ENCODE results near the gene CRMP1.

The CRMP1 gene

DNA sequence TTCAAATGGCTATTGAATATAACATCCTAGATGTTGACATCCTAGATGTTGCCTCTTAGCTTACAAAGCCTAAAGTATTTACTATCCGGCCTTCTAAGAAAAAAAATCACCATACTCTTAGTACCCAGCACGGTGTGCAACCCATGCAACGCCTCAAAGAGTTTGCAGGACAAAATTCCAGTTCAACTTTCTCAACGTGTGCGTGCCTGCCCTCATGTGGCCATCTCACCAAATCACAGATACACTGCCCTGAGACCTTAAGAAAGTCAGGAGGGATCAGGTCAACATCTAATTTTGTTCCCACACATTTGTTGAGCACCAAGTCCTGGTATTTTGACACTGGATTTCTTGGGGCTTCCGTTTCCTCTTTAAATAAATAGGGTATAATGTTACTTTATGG, 68.3 kb downstream of the CRMP1 start:
- H3K79me2 ChIP-seq (ENCODE audit: control insufficient read depth, insufficient read depth, low read length): no peaks in the 10 kb centered on the region
- H3K56ac ChIP-seq (ENCODE audit: low read length): no peak overlapping the region
- DNase-seq: peak; percentile 46
- no peak overlapping the region for H3K27ac ChIP-seq (ENCODE audit: low read depth, low read length)
- no peak overlapping the region for H3K4ac ChIP-seq (ENCODE audit: low read depth, low read length)
- no peak overlapping the region for H2BK15ac ChIP-seq (replicated peaks; ENCODE audit: low read depth)
- H3K4me2 ChIP-seq (ENCODE audit: low read length): no peak overlapping the region
- H4K5ac ChIP-seq (ENCODE audit: low read length): no peak overlapping the region
- no peaks in the 10 kb centered on the region for H3K79me1 ChIP-seq (ENCODE audit: low read length)
- no peak overlapping the region for H2AK5ac ChIP-seq (ENCODE audit: low read length)
- H2BK5ac ChIP-seq (ENCODE audit: low read length): no peak overlapping the region
- WGBS (ENCODE audit: extremely low coverage, insufficient coverage, low lambda C conversion rate): no CpG with 5 or more reads among the region's 6 CpGs
- no peaks in the 10 kb centered on the region for H3K27me3 ChIP-seq (ENCODE audit: insufficient read depth, low read length, poor library complexity)
- H2BK120ac ChIP-seq (ENCODE audit: low read depth, low read length): no peak overlapping the region
- H3K4me3 ChIP-seq (ENCODE audit: low read length): no peak overlapping the region
- H3K9ac ChIP-seq (ENCODE audit: low read length): no peak overlapping the region
- no peaks in the 10 kb centered on the region for H3K4me1 ChIP-seq (ENCODE audit: control insufficient read depth, low read depth, low read length)
- H3K36me3 ChIP-seq (ENCODE audit: control insufficient read depth, insufficient read depth, low read length): peaks cover 11% of the 10 kb centered on the region
- no peak overlapping the region for H3K23ac ChIP-seq (ENCODE audit: low read length)
- no peak overlapping the region for H3K18ac ChIP-seq (ENCODE audit: low read length)
- no peak overlapping the region for H4K8ac ChIP-seq (ENCODE audit: low read depth, low read length)

DNA sequence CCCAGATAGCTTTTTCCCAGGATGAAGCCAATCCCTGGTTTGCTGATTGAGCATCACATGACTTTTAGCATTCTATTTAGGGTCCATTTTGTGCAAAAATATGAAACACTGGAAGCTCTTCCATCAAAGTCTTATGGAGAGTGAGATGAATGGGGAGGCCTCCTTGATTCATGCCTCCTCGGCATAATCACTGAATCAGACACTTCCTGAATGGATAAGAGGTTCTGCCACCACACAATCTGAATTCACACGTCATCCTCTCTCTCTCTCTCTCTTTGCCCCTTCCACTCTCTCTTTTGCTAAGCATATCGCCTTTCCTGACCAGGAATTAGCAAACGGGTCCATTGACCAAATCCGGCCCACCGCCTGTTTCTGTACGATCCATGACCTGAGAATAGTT, 68.7 kb downstream of the CRMP1 start:
- no CpG with 5 or more reads among the region's 7 CpGs for WGBS (ENCODE audit: extremely low coverage, insufficient coverage, low lambda C conversion rate)
- Histone ChIP-seq H3K4me2 (ENCODE audit: low read length) (no peak overlapping the region), H3K4me1 (ENCODE audit: control insufficient read depth, low read depth, low read length) (no peaks in the 10 kb centered on the region), H2BK5ac (ENCODE audit: low read length) (no peak overlapping the region), H3K36me3 (ENCODE audit: control insufficient read depth, insufficient read depth, low read length) (peaks cover 11% of the 10 kb centered on the region), H3K4ac (ENCODE audit: low read depth, low read length) (no peak overlapping the region), H3K27me3 (ENCODE audit: insufficient read depth, low read length, poor library complexity) (no peaks in the 10 kb centered on the region), H3K4me3 (ENCODE audit: low read length) (no peak overlapping the region), H3K27ac (ENCODE audit: low read depth, low read length) (no peak overlapping the region), H3K79me2 (ENCODE audit: control insufficient read depth, insufficient read depth, low read length) (no peaks in the 10 kb centered on the region), H3K79me1 (ENCODE audit: low read length) (no peaks in the 10 kb centered on the region), H2BK15ac (replicated peaks; ENCODE audit: low read depth) (no peak overlapping the region), H3K23ac (ENCODE audit: low read length) (no peak overlapping the region), H3K56ac (ENCODE audit: low read length) (no peak overlapping the region), H3K9ac (ENCODE audit: low read length) (no peak overlapping the region), H2BK120ac (ENCODE audit: low read depth, low read length) (no peak overlapping the region), H3K18ac (ENCODE audit: low read length) (no peak overlapping the region), H4K8ac (ENCODE audit: low read depth, low read length) (no peak overlapping the region), H4K5ac (ENCODE audit: low read length) (no peak overlapping the region), H2AK5ac (ENCODE audit: low read length) (no peak overlapping the region)
- DNase-seq: no peak

DNA sequence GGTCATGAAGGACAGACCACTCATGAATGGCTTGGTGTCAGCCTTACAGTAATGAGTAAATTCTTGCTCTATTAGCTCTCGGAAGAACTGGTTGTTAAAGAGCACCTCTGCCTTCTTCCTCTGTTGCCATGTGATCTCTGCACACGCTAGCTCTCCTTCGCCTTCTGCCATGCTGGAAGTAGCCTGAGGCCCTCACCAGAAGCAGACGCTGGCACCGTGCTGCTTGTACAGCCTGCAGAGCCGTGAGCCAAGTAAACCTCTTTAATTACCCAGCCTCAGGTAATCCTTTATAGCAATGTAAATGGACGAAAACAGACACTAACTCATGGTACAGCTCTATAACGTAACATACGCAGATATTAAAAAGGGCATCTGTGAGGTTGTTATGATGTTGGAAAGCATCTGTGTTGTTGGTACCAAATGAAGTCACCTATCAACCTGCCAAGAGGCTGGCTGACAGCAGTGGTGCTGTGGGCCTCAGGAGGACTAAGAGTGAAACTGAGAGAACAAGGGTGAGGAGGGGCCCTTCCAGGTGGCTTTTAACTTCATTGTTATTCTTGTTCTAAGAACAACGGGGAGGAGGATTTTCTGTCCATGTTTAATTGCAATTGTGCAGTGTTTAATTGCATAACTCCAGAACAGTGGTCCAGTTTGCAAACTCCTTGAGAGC, 69.2 kb downstream of the CRMP1 start:
- Histone ChIP-seq H3K4ac (ENCODE audit: low read depth, low read length) (no peak overlapping the region), H3K23ac (ENCODE audit: low read length) (no peak overlapping the region), H3K56ac (ENCODE audit: low read length) (no peak overlapping the region), H3K18ac (ENCODE audit: low read length) (no peak overlapping the region), H3K4me3 (ENCODE audit: low read length) (no peak overlapping the region), H4K5ac (ENCODE audit: low read length) (no peak overlapping the region), H2BK15ac (replicated peaks; ENCODE audit: low read depth) (no peak overlapping the region), H2BK120ac (ENCODE audit: low read depth, low read length) (no peak overlapping the region), H3K79me2 (ENCODE audit: control insufficient read depth, insufficient read depth, low read length) (no peaks in the 10 kb centered on the region), H2AK5ac (ENCODE audit: low read length) (no peak overlapping the region), H3K79me1 (ENCODE audit: low read length) (no peaks in the 10 kb centered on the region), H3K4me1 (ENCODE audit: control insufficient read depth, low read depth, low read length) (no peaks in the 10 kb centered on the region), H2BK5ac (ENCODE audit: low read length) (no peak overlapping the region), H3K9ac (ENCODE audit: low read length) (no peak overlapping the region), H3K36me3 (ENCODE audit: control insufficient read depth, insufficient read depth, low read length) (peaks cover 11% of the 10 kb centered on the region), H4K8ac (ENCODE audit: low read depth, low read length) (no peak overlapping the region), H3K4me2 (ENCODE audit: low read length) (no peak overlapping the region), H3K27me3 (ENCODE audit: insufficient read depth, low read length, poor library complexity) (no peaks in the 10 kb centered on the region), H3K27ac (ENCODE audit: low read depth, low read length) (no peak overlapping the region)
- no CpG with 5 or more reads among the region's 10 CpGs for WGBS (ENCODE audit: extremely low coverage, insufficient coverage, low lambda C conversion rate)
- no peak for DNase-seq

DNA sequence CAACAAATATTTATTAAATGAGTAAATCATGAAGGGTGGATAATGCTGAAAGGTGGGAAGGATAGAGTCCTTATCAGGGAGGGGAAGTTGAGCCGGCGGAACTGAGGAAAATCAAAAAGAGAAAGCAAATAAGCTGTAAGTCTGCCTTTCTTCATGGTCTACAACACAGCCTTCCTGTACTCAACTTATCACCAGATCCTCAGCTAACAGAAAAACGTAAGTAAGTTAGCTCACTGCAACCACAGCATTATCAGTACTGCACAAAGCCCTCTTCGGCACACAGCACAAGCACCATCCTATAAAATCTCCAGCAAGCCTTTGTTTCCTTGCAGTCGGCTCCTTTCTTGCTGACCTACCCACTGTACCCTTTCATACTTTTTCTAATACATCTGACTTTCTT, 70.3 kb downstream of the CRMP1 start:
- no peak overlapping the region for H2BK120ac ChIP-seq (ENCODE audit: low read depth, low read length)
- WGBS (ENCODE audit: extremely low coverage, insufficient coverage, low lambda C conversion rate): no CpG with 5 or more reads among the region's 5 CpGs
- H3K79me1 ChIP-seq (ENCODE audit: low read length): no peaks in the 10 kb centered on the region
- H2BK15ac ChIP-seq (replicated peaks; ENCODE audit: low read depth): no peak overlapping the region
- no peak overlapping the region for H3K23ac ChIP-seq (ENCODE audit: low read length)
- H3K27me3 ChIP-seq (ENCODE audit: insufficient read depth, low read length, poor library complexity): no peaks in the 10 kb centered on the region
- H3K79me2 ChIP-seq (ENCODE audit: control insufficient read depth, insufficient read depth, low read length): no peaks in the 10 kb centered on the region
- H4K5ac ChIP-seq (ENCODE audit: low read length): no peak overlapping the region
- no peaks in the 10 kb centered on the region for H3K4me1 ChIP-seq (ENCODE audit: control insufficient read depth, low read depth, low read length)
- no peak overlapping the region for H3K9ac ChIP-seq (ENCODE audit: low read length)
- no peak overlapping the region for H3K18ac ChIP-seq (ENCODE audit: low read length)
- no peak overlapping the region for H3K56ac ChIP-seq (ENCODE audit: low read length)
- H3K4ac ChIP-seq (ENCODE audit: low read depth, low read length): no peak overlapping the region
- no peak overlapping the region for H3K27ac ChIP-seq (ENCODE audit: low read depth, low read length)
- no peak for DNase-seq
- no peak overlapping the region for H2AK5ac ChIP-seq (ENCODE audit: low read length)
- H2BK5ac ChIP-seq (ENCODE audit: low read length): no peak overlapping the region
- H3K4me3 ChIP-seq (ENCODE audit: low read length): no peak overlapping the region
- no peak overlapping the region for H4K8ac ChIP-seq (ENCODE audit: low read depth, low read length)
- H3K4me2 ChIP-seq (ENCODE audit: low read length): no peak overlapping the region
- peaks cover 11% of the 10 kb centered on the region for H3K36me3 ChIP-seq (ENCODE audit: control insufficient read depth, insufficient read depth, low read length)

DNA sequence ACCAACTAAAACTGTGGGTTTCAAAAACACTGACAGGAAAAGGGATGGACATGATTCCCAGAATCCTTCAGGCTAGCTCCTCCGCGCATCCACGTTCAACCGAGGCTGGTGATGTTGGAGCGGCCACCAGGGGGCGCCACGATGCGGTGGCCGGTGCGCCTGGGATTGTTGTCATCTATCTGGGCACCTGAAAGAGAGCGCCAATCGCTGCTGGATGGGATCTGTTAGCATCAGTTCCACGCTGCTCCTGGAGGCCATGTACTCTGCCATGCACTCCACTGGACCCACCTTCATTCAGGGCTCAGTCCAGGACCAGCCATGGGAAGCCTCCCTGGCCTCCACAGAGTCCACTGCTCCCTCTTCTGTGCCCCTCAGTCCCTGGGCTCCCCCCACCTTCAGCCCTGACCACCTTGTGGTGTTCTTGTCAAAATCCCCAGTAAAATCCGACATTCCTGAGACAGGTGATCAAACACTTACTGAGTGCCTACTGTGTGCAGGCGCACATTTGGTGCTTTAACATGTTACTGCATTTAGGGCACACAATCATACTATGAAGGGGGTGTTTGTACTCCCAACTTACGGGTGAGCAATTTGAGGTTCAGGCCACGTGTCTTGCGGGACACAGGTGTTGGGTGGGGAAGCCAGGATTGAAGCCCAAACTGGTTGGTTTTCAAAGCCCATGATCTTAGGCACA, 71.1 kb downstream of the CRMP1 start:
- Histone ChIP-seq H2BK5ac (ENCODE audit: low read length) (no peak overlapping the region), H3K79me1 (ENCODE audit: low read length) (no peaks in the 10 kb centered on the region), H3K9ac (ENCODE audit: low read length) (no peak overlapping the region), H2BK120ac (ENCODE audit: low read depth, low read length) (no peak overlapping the region), H3K23ac (ENCODE audit: low read length) (no peak overlapping the region), H3K4me2 (ENCODE audit: low read length) (no peak overlapping the region), H3K36me3 (ENCODE audit: control insufficient read depth, insufficient read depth, low read length) (peaks cover 8% of the 10 kb centered on the region), H3K56ac (ENCODE audit: low read length) (no peak overlapping the region), H3K4me3 (ENCODE audit: low read length) (no peak overlapping the region), H3K79me2 (ENCODE audit: control insufficient read depth, insufficient read depth, low read length) (no peaks in the 10 kb centered on the region), H3K4me1 (ENCODE audit: control insufficient read depth, low read depth, low read length) (no peaks in the 10 kb centered on the region), H4K8ac (ENCODE audit: low read depth, low read length) (no peak overlapping the region), H2BK15ac (replicated peaks; ENCODE audit: low read depth) (no peak overlapping the region), H4K5ac (ENCODE audit: low read length) (no peak overlapping the region), H2AK5ac (ENCODE audit: low read length) (no peak overlapping the region), H3K18ac (ENCODE audit: low read length) (no peak overlapping the region), H3K27me3 (ENCODE audit: insufficient read depth, low read length, poor library complexity) (no peaks in the 10 kb centered on the region), H3K4ac (ENCODE audit: low read depth, low read length) (no peak overlapping the region), H3K27ac (ENCODE audit: low read depth, low read length) (no peak overlapping the region)
- DNase-seq: peak; percentile 67
- WGBS (ENCODE audit: extremely low coverage, insufficient coverage, low lambda C conversion rate): no CpG with 5 or more reads among the region's 18 CpGs
